ENCODE results near the gene DOCK6. TPM values are rescaled to one million over a fixed set of nuclear protein-coding genes. Genes with fewer than 3 reads are reported as not detected.
"Not testable (repeated sequence)": the region's sequence is repeated elsewhere in the genome, so short reads cannot be mapped to it uniquely, and the experiment has no call there.

The DOCK6 gene
- total RNA-seq, 1 donor from 2014 or later, result 56.8 TPM

GRCh38 chr19:11168568-11168967 is 93.8 kb downstream of the DOCK6 start:
- peak; percentile 94 for DNase-seq (ENCODE audit: low read depth)
- no peaks in the 10 kb centered on the region for H3K36me3 ChIP-seq (ENCODE audit: control insufficient read depth, insufficient read depth, low read length)
- TF ChIP-seq CTCF (IDR thresholded peaks at IDR 0.05; ENCODE audit: insufficient read depth, low read length, poor library complexity, severe bottlenecking), result no peak
- no peaks in the 10 kb centered on the region for H3K27me3 ChIP-seq (ENCODE audit: control insufficient read depth, insufficient read depth, low read length)
- H3K4me3 ChIP-seq (ENCODE audit: low read depth, low read length), result no peak overlapping the region

- no peak for DNase-seq (ENCODE audit: low read depth)
- Histone ChIP-seq H3K4me3 (ENCODE audit: low read depth, low read length) (no peak overlapping the region), H3K27me3 (ENCODE audit: control insufficient read depth, insufficient read depth, low read length) (no peaks in the 10 kb centered on the region), H3K36me3 (ENCODE audit: control insufficient read depth, insufficient read depth, low read length) (no peaks in the 10 kb centered on the region)
- TF ChIP-seq CTCF (IDR thresholded peaks at IDR 0.05; ENCODE audit: insufficient read depth, low read length, poor library complexity, severe bottlenecking), result no peak
These were observed 95.8 kb downstream of the DOCK6 start for GRCh38 chr19:11166281-11167142.

DNA sequence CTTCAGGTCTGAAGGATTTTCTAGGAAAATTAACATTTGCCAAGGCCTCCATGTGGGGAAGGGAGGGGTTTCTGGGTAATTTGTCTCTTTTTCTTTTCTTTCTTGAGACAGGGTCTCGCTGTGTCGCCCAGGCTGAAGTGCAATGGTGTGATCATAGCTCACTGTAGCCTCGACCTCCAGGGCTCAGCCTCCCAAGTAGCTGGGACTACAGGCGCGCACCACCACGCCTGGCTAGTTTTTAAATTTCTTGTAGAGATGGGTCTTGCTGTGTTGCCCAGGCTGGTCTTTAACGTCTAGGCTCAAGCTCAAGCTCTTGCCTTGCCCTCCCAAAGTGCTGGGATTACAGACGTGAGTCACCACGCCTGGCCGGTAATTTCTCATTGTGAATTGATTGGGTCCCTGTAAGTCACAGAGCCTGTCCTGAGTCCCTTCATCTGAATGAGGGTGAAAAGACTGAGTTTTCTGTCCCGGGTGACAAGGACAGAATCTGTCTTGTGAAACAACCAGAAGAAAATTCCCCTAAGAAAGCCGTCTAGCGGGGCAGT is 96.8 kb downstream of the DOCK6 start:
- Histone ChIP-seq H3K27me3 (ENCODE audit: control insufficient read depth, insufficient read depth, low read length) (no peaks in the 10 kb centered on the region), H3K36me3 (ENCODE audit: control insufficient read depth, insufficient read depth, low read length) (no peaks in the 10 kb centered on the region), H3K4me3 (ENCODE audit: low read depth, low read length) (no peak overlapping the region)
- DNase-seq (ENCODE audit: low read depth), result no peak
- no peak for TF ChIP-seq CTCF (IDR thresholded peaks at IDR 0.05; ENCODE audit: insufficient read depth, low read length, poor library complexity, severe bottlenecking)

GRCh38 chr19:11164879-11165406 is 97.4 kb downstream of the DOCK6 start:
- Histone ChIP-seq H3K27me3 (ENCODE audit: control insufficient read depth, insufficient read depth, low read length) (no peaks in the 10 kb centered on the region), H3K36me3 (ENCODE audit: control insufficient read depth, insufficient read depth, low read length) (no peaks in the 10 kb centered on the region)
- DNase-seq (ENCODE audit: low read depth), result no peak

GRCh38 chr19:11164296-11164695 is 98.0 kb downstream of the DOCK6 start:
- no peak for TF ChIP-seq CTCF (IDR thresholded peaks at IDR 0.05; ENCODE audit: insufficient read depth, low read length, poor library complexity, severe bottlenecking)

More at GRCh38 chr19:11164879-11165406, 97.4 kb downstream of the DOCK6 start:
- TF ChIP-seq CTCF (IDR thresholded peaks at IDR 0.05; ENCODE audit: insufficient read depth, low read length, poor library complexity, severe bottlenecking), result no peak
- H3K4me3 ChIP-seq (ENCODE audit: low read depth, low read length), result no peak overlapping the region

GRCh38 chr19:11160440-11160768 is 101.9 kb downstream of the DOCK6 start:
- not testable (repeated sequence) for H3K4me3 ChIP-seq (ENCODE audit: low read depth, low read length); DNase-seq (ENCODE audit: low read depth); H3K27me3 ChIP-seq (ENCODE audit: control insufficient read depth, insufficient read depth, low read length); H3K36me3 ChIP-seq (ENCODE audit: control insufficient read depth, insufficient read depth, low read length)

More at GRCh38 chr19:11164296-11164695, 98.0 kb downstream of the DOCK6 start:
- no peaks in the 10 kb centered on the region for H3K36me3 ChIP-seq (ENCODE audit: control insufficient read depth, insufficient read depth, low read length)
- H3K4me3 ChIP-seq (ENCODE audit: low read depth, low read length), result no peak overlapping the region
- H3K27me3 ChIP-seq (ENCODE audit: control insufficient read depth, insufficient read depth, low read length), result no peaks in the 10 kb centered on the region
- DNase-seq (ENCODE audit: low read depth), result no peak

All from kidney epithelial cell (primary cell).